H1 (cell line): Measurements from ENCODE around the gene IFNA13. TPM values are rescaled to one million over a fixed set of nuclear protein-coding genes. Genes with fewer than 3 reads are reported as not detected.

Experiments used
- CTCF ChIA-PET: fragments of 300-600 bp; sonication (Branson Sonifier 250); formaldehyde crosslinking; loops from one replicate; lab custom pipeline; 2021; ENCODE audit not compliant: partially characterized antibody; lab: Charles Lee
- POLR2A ChIA-PET: fragments of 300-600 bp; sonication (Branson Sonifier 250); formaldehyde crosslinking; loops from one replicate; lab custom pipeline; 2021; ENCODE audit warnings: inconsistent platforms; ENCODE audit not compliant: partially characterized antibody; lab: Charles Lee
- DNase-seq, 2 experiments: peaks; one replicate each; pipeline versions ENCODE4 v3.0.0 to v3.0.0-alpha.2; 2010 to 2022; ENCODE audit warnings: low spot score in 2 of 2, low read depth in 1 of 2, mixed read lengths in 1 of 2
- FAIRE-seq: peaks from 2 replicates; lab custom pipeline; 2011; peaks lifted over from hg19 to GRCh38; lab: Jason Lieb, UNC
- H2AFZ ChIP-seq: 2 replicates; pipeline ENCODE4 v1.8.1; 2012; ENCODE audit warnings: low read length, inconsistent platforms
- H2AK5ac ChIP-seq: 2 replicates; pipeline ENCODE4 v1.6.1; 2013; ENCODE audit warnings: low read depth, low read length
- H2BK120ac ChIP-seq: replicated peaks from 2 replicates; pipeline ENCODE3; 2013; ENCODE audit warnings: low read depth, low read length, inconsistent platforms
- H2BK12ac ChIP-seq: 2 replicates; pipeline ENCODE4 v1.6.1; 2013; ENCODE audit warnings: low read depth, low read length
- H2BK15ac ChIP-seq: 2 replicates; pipeline ENCODE4 v1.6.1; 2013; ENCODE audit warnings: low read length
- H2BK20ac ChIP-seq: 2 replicates; pipeline ENCODE4 v1.6.1; 2013; ENCODE audit warnings: low read length
- H2BK5ac ChIP-seq: 2 replicates; pipeline ENCODE4 v1.6.1; 2013; ENCODE audit warnings: low read depth, low read length
- H3K14ac ChIP-seq: 2 replicates; pipeline ENCODE4 v1.6.1; 2013; ENCODE audit warnings: inconsistent platforms; ENCODE audit not compliant: insufficient read length
- H3K18ac ChIP-seq: 2 replicates; pipeline ENCODE4 v1.6.1; 2013; ENCODE audit warnings: low read length; ENCODE audit errors: extremely low read depth
- H3K23ac ChIP-seq: 2 replicates; pipeline ENCODE4 v1.6.1; 2013; ENCODE audit warnings: inconsistent platforms; ENCODE audit not compliant: insufficient read length
- H3K23me2 ChIP-seq: 2 replicates; pipeline ENCODE4 v1.6.1; 2013; ENCODE audit warnings: low read depth, low read length
- H3K27ac ChIP-seq: 2 replicates; pipeline ENCODE4 v1.6.1; 2011; ENCODE audit warnings: low read depth, low read length, inconsistent platforms
- H3K27me3 ChIP-seq, 4 experiments: replicated peaks in 1 of 4; 1 replicate in 1 of 4; 2 replicates in 3 of 4; pipeline versions ENCODE4 v1.6.1 to v1.8.1; 2011 to 2013; ENCODE audit warnings: low read length in 3 of 4, mild to moderate bottlenecking in 3 of 4, inconsistent platforms in 2 of 4, mixed read lengths in 2 of 4, moderate library complexity in 1 of 4; ENCODE audit not compliant: control insufficient read depth in 3 of 4, insufficient read depth in 3 of 4; ENCODE audit errors: extremely low read depth in 1 of 4
- H3K36me3 ChIP-seq, 4 experiments: 2 replicates each; pipeline versions ENCODE4 v1.6.1 to v1.8.1; 2011 to 2013; ENCODE audit warnings: mild to moderate bottlenecking in 4 of 4, low read length in 3 of 4, moderate library complexity in 2 of 4, control low read depth in 1 of 4, inconsistent platforms in 1 of 4; ENCODE audit not compliant: insufficient read depth in 4 of 4, control insufficient read depth in 2 of 4
- H3K4ac ChIP-seq: replicated peaks from 2 replicates; pipeline ENCODE3; 2013; ENCODE audit warnings: low read length, low read depth, mixed read lengths, inconsistent platforms; ENCODE audit not compliant: insufficient read length
- H3K4me1 ChIP-seq, 4 experiments: replicated peaks in 1 of 4; 1 replicate in 1 of 4; 2 replicates in 3 of 4; pipeline versions ENCODE4 v1.6.1 to v1.8.1; 2011 to 2013; ENCODE audit warnings: low read length in 3 of 4, inconsistent platforms in 2 of 4, mixed read lengths in 1 of 4; ENCODE audit not compliant: insufficient read depth in 4 of 4, control insufficient read depth in 3 of 4
- H3K4me2 ChIP-seq, 2 experiments: 2 replicates each; pipeline versions ENCODE4 v1.6.1 to v1.8.1; 2011 to 2013; ENCODE audit warnings: low read depth in 2 of 2, low read length in 2 of 2, control low read depth in 1 of 2, inconsistent platforms in 1 of 2, mild to moderate bottlenecking in 1 of 2; ENCODE audit not compliant: insufficient read depth in 1 of 2
- H3K4me3 ChIP-seq, 4 experiments: fragments of 200-600, 300-600 bp in 1 of 4; sonication (generic), shearing (Covaris generic), sonication (Bioruptor Twin) in 1 of 4; 2 replicates each; pipeline versions ENCODE4 v1.5.1 to v1.8.1; 2011 to 2016; ENCODE audit warnings: low read length in 4 of 4, low read depth in 3 of 4, control low read depth in 2 of 4, inconsistent platforms in 2 of 4, mild to moderate bottlenecking in 2 of 4, mixed read lengths in 1 of 4, moderate library complexity in 1 of 4; ENCODE audit not compliant: insufficient read depth in 2 of 4; ENCODE audit errors: extremely low read depth in 1 of 4
- H3K56ac ChIP-seq: replicated peaks from 2 replicates; pipeline ENCODE3; 2013; ENCODE audit warnings: low read depth, mild to moderate bottlenecking, mixed read lengths, low read length, inconsistent platforms; ENCODE audit not compliant: insufficient read length
- H3K79me1 ChIP-seq: 2 replicates; pipeline ENCODE4 v1.6.1; 2013; ENCODE audit warnings: low read depth, low read length, control low read depth
- H3K79me2 ChIP-seq, 2 experiments: 2 replicates each; pipeline versions ENCODE4 v1.6.1 to v1.8.1; 2012 to 2013; ENCODE audit warnings: low read length in 2 of 2, mild to moderate bottlenecking in 2 of 2, inconsistent platforms in 1 of 2; ENCODE audit not compliant: insufficient read depth in 2 of 2, control insufficient read depth in 1 of 2
- H3K9ac ChIP-seq, 4 experiments: replicated peaks in 1 of 4; 1 replicate in 1 of 4; 2 replicates in 3 of 4; pipeline versions ENCODE4 v1.6.1 to v1.8.1; 2011 to 2013; ENCODE audit warnings: low read depth in 3 of 4, low read length in 3 of 4, control low read depth in 2 of 4, mild to moderate bottlenecking in 2 of 4, moderate library complexity in 2 of 4, inconsistent platforms in 1 of 4; ENCODE audit errors: extremely low read depth in 1 of 4
- H3K9me3 ChIP-seq, 2 experiments: 2 replicates each; pipeline versions ENCODE4 v1.6.1 to v1.8.1; 2012 to 2013; ENCODE audit warnings: mild to moderate bottlenecking in 2 of 2, moderate library complexity in 2 of 2, control low read depth in 1 of 2, inconsistent platforms in 1 of 2, low read depth in 1 of 2, low read length in 1 of 2, mixed read lengths in 1 of 2; ENCODE audit not compliant: insufficient read depth in 2 of 2
- H4K20me1 ChIP-seq, 2 experiments: replicated peaks in 1 of 2; 2 replicates each; pipeline versions ENCODE3 to v1.8.1; 2011 to 2013; ENCODE audit warnings: inconsistent platforms in 2 of 2, low read length in 2 of 2, mild to moderate bottlenecking in 1 of 2; ENCODE audit not compliant: insufficient read depth in 2 of 2, control insufficient read depth in 1 of 2
- H4K5ac ChIP-seq: 2 replicates; pipeline ENCODE4 v1.6.1; 2013; ENCODE audit warnings: low read length, low read depth, mixed read lengths, inconsistent platforms; ENCODE audit not compliant: insufficient read length
- H4K8ac ChIP-seq: 2 replicates; pipeline ENCODE4 v1.8.0; 2013; ENCODE audit warnings: mild to moderate bottlenecking, moderate library complexity, low read length, inconsistent platforms; ENCODE audit not compliant: insufficient read depth; ENCODE audit errors: extremely low read depth
- H4K91ac ChIP-seq: replicated peaks from 2 replicates; pipeline ENCODE3; 2013; ENCODE audit warnings: low read length, mixed read lengths, inconsistent platforms; ENCODE audit not compliant: insufficient read length
- CEBPB ChIP-seq: IDR thresholded peaks from 2 replicates; pipeline ENCODE4 v1.6.1; 2012; ENCODE audit warnings: low read depth, low read length
- EP300 ChIP-seq, 2 experiments: IDR thresholded peaks; 1 replicate in 1 of 2; 2 replicates in 1 of 2; pipeline ENCODE4 v1.6.1; 2011 to 2012; ENCODE audit warnings: low read depth in 2 of 2, low read length in 2 of 2, mild to moderate bottlenecking in 2 of 2, borderline replicate concordance in 1 of 2, inconsistent platforms in 1 of 2, moderate library complexity in 1 of 2
- FOSL1 ChIP-seq: IDR thresholded peaks from 2 replicates; pipeline ENCODE4 v1.6.1; 2011; ENCODE audit warnings: mild to moderate bottlenecking, low read depth, low read length, moderate library complexity; ENCODE audit not compliant: insufficient read depth
- HDAC2 ChIP-seq, 2 experiments: fragments of 300-600 bp in 1 of 2; sonication (generic) in 1 of 2; IDR thresholded peaks; 2 replicates each; pipeline ENCODE4 v1.6.1; 2011 to 2012; ENCODE audit warnings: low read depth in 2 of 2, low read length in 2 of 2, mild to moderate bottlenecking in 2 of 2, moderate library complexity in 2 of 2, borderline replicate concordance in 1 of 2, inconsistent platforms in 1 of 2
- KDM4A ChIP-seq: IDR thresholded peaks from one replicate; pipeline ENCODE4 v1.7.1; 2012; ENCODE audit warnings: low read depth, mild to moderate bottlenecking, moderate library complexity, low read length, inconsistent platforms; ENCODE audit not compliant: severe bottlenecking
- NANOG ChIP-seq: IDR thresholded peaks from 2 replicates; pipeline ENCODE4 v1.6.1; 2011; ENCODE audit warnings: low read length, low read depth, mild to moderate bottlenecking, inconsistent platforms; ENCODE audit not compliant: insufficient read depth, poor library complexity, severe bottlenecking
- NRF1 ChIP-seq: IDR thresholded peaks from 2 replicates; pipeline ENCODE4 v1.6.1; 2011; ENCODE audit warnings: mild to moderate bottlenecking, low read depth, low read length, improper control_type of control experiment
- POU5F1 ChIP-seq: IDR thresholded peaks from 2 replicates; pipeline ENCODE4 v1.6.1; 2011; ENCODE audit warnings: low read depth, mild to moderate bottlenecking, low read length, moderate library complexity
- RFX5 ChIP-seq: IDR thresholded peaks from 2 replicates; pipeline ENCODE4 v1.6.1; 2011; ENCODE audit warnings: low read depth, low read length, improper control_type of control experiment, borderline replicate concordance
- SP1 ChIP-seq: IDR thresholded peaks from 2 replicates; pipeline ENCODE4 v1.6.1; 2011; ENCODE audit warnings: low read depth, low read length
- SUZ12 ChIP-seq: fragments of 200-600 bp; sonication (generic); IDR thresholded peaks from 2 replicates; pipeline ENCODE4 v1.6.1; 2012; ENCODE audit warnings: mild to moderate bottlenecking, inconsistent platforms, low read length, moderate library complexity, mixed read lengths
- TAF1 ChIP-seq: IDR thresholded peaks from 2 replicates; pipeline ENCODE4 v1.6.1; 2011; ENCODE audit warnings: mild to moderate bottlenecking, low read depth, low read length
- TAF7 ChIP-seq: optimal IDR thresholded peaks from 2 replicates; pipeline ENCODE3; 2011; ENCODE audit warnings: low read depth, mild to moderate bottlenecking, inconsistent platforms, low read length, moderate library complexity, borderline replicate concordance
- WGBS, 2 experiments: shearing (Covaris generic) in 1 of 2; methylation state at CpG; one replicate each; pipeline versions ENCODE4 v1.1.6 to v1.1.7; 2013 to 2015; ENCODE audit warnings: low lambda C conversion rate in 2 of 2, mixed read lengths in 2 of 2, inconsistent platforms in 1 of 2, low coverage in 1 of 2, missing lambda C conversion rate in 1 of 2; ENCODE audit not compliant: insufficient replicate concordance in 2 of 2, insufficient coverage in 1 of 2, insufficient read length in 1 of 2; ENCODE audit errors: extremely low coverage in 1 of 2, missing lambda C conversion rate in 1 of 2; 5-methylcytosine and 5-hydroxymethylcytosine counted together
- polyA plus RNA-seq, 7 experiments: library from polyadenylated mRNA; depleted of rRNA in 3 of 7; stranded (reverse) in 5 of 7; unstranded in 2 of 7; fragments of >200 nt in 5 of 7; fragments of 200-250 nt in 2 of 7; gene quantifications; 1 replicate in 5 of 7; 2 replicates in 1 of 7; 4 replicates in 1 of 7; pipeline versions ENCODE4 v1.2.1 to v1.2.3, GENCODE V29; 2011 to 2013; ENCODE audit warnings: missing spikeins in 2 of 7, mixed read lengths in 2 of 7
- total RNA-seq: library from RNA; stranded (reverse); fragmentation: NEBNext Ultra II Directional; extraction: Animal tissue kit (Norgen Biotek cat#: 25700); gene quantifications from 2 replicates; pipeline ENCODE4 v1.2.1, GENCODE V29; 2021

IFNA13 gene
- total and polyA plus RNA-seq, 2 of the 8 experiments (the other 6 are each of a cell fraction or from before 2014, with no cell fraction given), result not detected

GRCh38 chr9:21385131-21385670, 17.3 kb upstream of the IFNA13 start, which contains the start of gene IFNA2:
IFNA2 (minus strand) TSS chr9:21385398; CDS start chr9:21385329, 69 bp downstream.
- no peak within 1 kb of the TSS for H3K4me3 ChIP-seq
- no peak within 1 kb of the TSS for H3K4me2 ChIP-seq
- no peak within 1 kb of the TSS for H2BK20ac ChIP-seq
- H2BK5ac ChIP-seq, result no peak within 1 kb of the TSS
- H4K5ac ChIP-seq, result no peak within 1 kb of the TSS
- H3K27ac ChIP-seq, result no peak within 1 kb of the TSS
- no peak within 1 kb of the TSS for H2AK5ac ChIP-seq
- no peak within 1 kb of the TSS for H4K8ac ChIP-seq
- H3K79me2 ChIP-seq, result no peaks in the 10 kb centered on the region
- no peak within 1 kb of the TSS for H3K18ac ChIP-seq
- no peak within 1 kb of the TSS for H2BK120ac ChIP-seq
- no peaks in the 10 kb centered on the region for H3K27me3 ChIP-seq
- no peak within 1 kb of the TSS for H3K9ac ChIP-seq
- peak within 1 kb of the TSS; percentile 50; the same call in 1 of the 2 replicates for H2AFZ ChIP-seq
- no peak within 1 kb of the TSS for H3K56ac ChIP-seq
- no peaks in the 10 kb centered on the region for H3K79me1 ChIP-seq
- ChIA-PET CTCF (interaction anchor here (2.5 kb wide), 1 partner anchor 10 kb away, joined by 10 read pairs; no protein-coding TSS in a partner anchor), POLR2A (no interaction called here)
- H3K36me3 ChIP-seq, result no peaks in the 10 kb centered on the region
- H3K23ac ChIP-seq, result no peak within 1 kb of the TSS
- H3K9me3 ChIP-seq, result no peaks in the 10 kb centered on the region
- H3K4me1 ChIP-seq, result peaks cover 3 to 9% (median 5%) of the 10 kb centered on the region in 4 experiments; a peak in 4 of 7 replicates
- H4K91ac ChIP-seq, result no peak within 1 kb of the TSS
- no peak within 1 kb of the TSS for H2BK12ac ChIP-seq
- H3K4ac ChIP-seq, result no peak within 1 kb of the TSS
- H3K23me2 ChIP-seq, result no peaks in the 10 kb centered on the region
- no peak within 1 kb of the TSS for H2BK15ac ChIP-seq
- WGBS, 2 experiments, result 81% methylated on average over 1 of the region's 1 CpG; no CpG with 5 or more reads in 1 of the 2 experiments
- H4K20me1 ChIP-seq, result no peaks in the 10 kb centered on the region
- no peak within 1 kb of the TSS for H3K14ac ChIP-seq
- no peak for FAIRE-seq
- DNase-seq, result no peak
- TF ChIP-seq NRF1 (no peak), NANOG (no peak), TAF7 (no peak), RFX5 (no peak), HDAC2 (IDR thresholded peaks at IDR 0.05; ENCODE audit: borderline replicate concordance in 1 of 2, low read depth in 2 of 2, low read length in 2 of 2) (no peak), CEBPB (no peak), SUZ12 (no peak), SP1 (no peak), EP300 (IDR thresholded peaks at IDR 0.05; ENCODE audit: borderline replicate concordance in 1 of 2, low read depth in 2 of 2, low read length in 2 of 2) (no peak), FOSL1 (no peak), KDM4A (no peak), TAF1 (no peak), POU5F1 (no peak)
